GM18951 (cell line): Measurements from ENCODE around the gene SPINT3.

Experiments used
- POLR2A ChIP-seq: IDR thresholded peaks from 4 replicates; pipeline ENCODE4 v1.6.1; 2011; ENCODE audit warnings: mild to moderate bottlenecking; ENCODE audit not compliant: insufficient read length, insufficient read depth; ENCODE audit errors: extremely low read depth
- in situ Hi-C: fragments of 300-500 bp; cut with MboI; formaldehyde crosslinking; loops from one replicate; pipeline ENCODE4 v1.12.0; 2022; ENCODE audit warnings: low sequenced_read_pairs, mixed read lengths, inconsistent platforms; ENCODE audit not compliant: unreplicated experiment

SPINT3 gene

GRCh38 chr20:45518282-45518681, 2.9 kb upstream of the SPINT3 start:
- no peak for TF ChIP-seq POLR2A
- in situ Hi-C loops = no loop called here

GRCh38 chr20:45510242-45510862, 5.1 kb downstream of the SPINT3 start:
- no peak for TF ChIP-seq POLR2A
- in situ Hi-C loops = no loop called here

GRCh38 chr20:45509091-45509490, 6.3 kb downstream of the SPINT3 start:
- in situ Hi-C loops = no loop called here
- no peak for TF ChIP-seq POLR2A

- in situ Hi-C loops = no loop called here
- TF ChIP-seq POLR2A = no peak
Measured at GRCh38 chr20:45508068-45508886, 7.1 kb downstream of the SPINT3 start.

GRCh38 chr20:45507011-45507820, 8.2 kb downstream of the SPINT3 start:
- TF ChIP-seq POLR2A = no peak
- in situ Hi-C loops = no loop called here

- TF ChIP-seq POLR2A = no peak
- in situ Hi-C loops = no loop called here
Measured at GRCh38 chr20:45506398-45506797, 9.0 kb downstream of the SPINT3 start.

- in situ Hi-C loops = no loop called here
- no peak for TF ChIP-seq POLR2A
Measured at GRCh38 chr20:45503403-45503802, 12.0 kb downstream of the SPINT3 start.

GRCh38 chr20:45502561-45502960, 12.9 kb downstream of the SPINT3 start:
- in situ Hi-C loops = no loop called here
- TF ChIP-seq POLR2A = no peak

GRCh38 chr20:45501600-45501999, 13.8 kb downstream of the SPINT3 start:
- no peak for TF ChIP-seq POLR2A
- in situ Hi-C loops = no loop called here

GRCh38 chr20:45500022-45500421, 15.4 kb downstream of the SPINT3 start:
- in situ Hi-C loops = no loop called here
- no peak for TF ChIP-seq POLR2A

GRCh38 chr20:45497971-45498494, 17.4 kb downstream of the SPINT3 start:
- no peak for TF ChIP-seq POLR2A

GRCh38 chr20:45496166-45496565, 19.3 kb downstream of the SPINT3 start:
- in situ Hi-C loops = no loop called here
- TF ChIP-seq POLR2A = no peak

More at GRCh38 chr20:45497971-45498494, 17.4 kb downstream of the SPINT3 start:
- in situ Hi-C loops = no loop called here

- in situ Hi-C loops = no loop called here
- no peak for TF ChIP-seq POLR2A
Measured at GRCh38 chr20:45495501-45495941, 19.9 kb downstream of the SPINT3 start.
